H9 (cell line): ENCODE results near the gene FCER1G. TPM values are rescaled to one million over a fixed set of nuclear protein-coding genes. Genes with fewer than 3 reads are reported as not detected.

Experiments used
- DNase-seq: peaks from one replicate; pipeline ENCODE4 v3.0.0-alpha.2; 2017
- H2AFZ ChIP-seq: one replicate; pipeline ENCODE4 v1.6.1; 2013; ENCODE audit warnings: mild to moderate bottlenecking, low read length, control low read depth, moderate library complexity
- H2AK5ac ChIP-seq: 2 replicates; pipeline ENCODE4 v1.6.1; 2013; ENCODE audit warnings: low read length, control low read depth, mixed read lengths; ENCODE audit not compliant: insufficient read length
- H2BK120ac ChIP-seq: one replicate; pipeline ENCODE4 v1.6.1; 2013; ENCODE audit warnings: low read depth, mild to moderate bottlenecking, low read length, control low read depth, inconsistent platforms; ENCODE audit not compliant: poor library complexity, severe bottlenecking
- H2BK12ac ChIP-seq: 2 replicates; pipeline ENCODE4 v1.6.1; 2013; ENCODE audit warnings: low read length, control low read depth, mixed read lengths, low read depth; ENCODE audit not compliant: insufficient read length
- H2BK15ac ChIP-seq: 2 replicates; pipeline ENCODE4 v1.6.1; 2013; ENCODE audit warnings: low read depth, low read length, control low read depth
- H2BK20ac ChIP-seq: one replicate; pipeline ENCODE4 v1.6.1; 2013; ENCODE audit warnings: low read depth, mild to moderate bottlenecking, low read length, control low read depth, inconsistent platforms; ENCODE audit not compliant: poor library complexity, severe bottlenecking
- H2BK5ac ChIP-seq: 2 replicates; pipeline ENCODE4 v1.6.1; 2013; ENCODE audit warnings: low read length, control low read depth, mixed read lengths; ENCODE audit not compliant: insufficient read length
- H3K14ac ChIP-seq: 2 replicates; pipeline ENCODE4 v1.6.1; 2013; ENCODE audit warnings: low read length, control low read depth; ENCODE audit not compliant: insufficient read depth
- H3K18ac ChIP-seq: 2 replicates; pipeline ENCODE4 v1.6.1; 2013; ENCODE audit warnings: low read depth, mild to moderate bottlenecking, mixed read lengths, low read length, control low read depth; ENCODE audit not compliant: insufficient read length
- H3K23ac ChIP-seq: 2 replicates; pipeline ENCODE4 v1.6.1; 2013; ENCODE audit warnings: low read length, control low read depth, mixed read lengths, low read depth; ENCODE audit not compliant: insufficient read length
- H3K23me2 ChIP-seq: 2 replicates; pipeline ENCODE4 v1.6.1; 2013; ENCODE audit warnings: low read depth, mild to moderate bottlenecking, mixed read lengths, low read length, control low read depth; ENCODE audit not compliant: insufficient read length, poor library complexity, severe bottlenecking
- H3K27ac ChIP-seq: 2 replicates; pipeline ENCODE4 v1.5.1; 2013; ENCODE audit warnings: low read length, control low read depth, mixed read lengths, low read depth; ENCODE audit not compliant: insufficient read length
- H3K27me3 ChIP-seq: 2 replicates; pipeline ENCODE4 v1.6.1; 2013; ENCODE audit warnings: low read length, control low read depth, inconsistent platforms; ENCODE audit not compliant: insufficient read depth
- H3K4ac ChIP-seq: 2 replicates; pipeline ENCODE4 v1.6.1; 2013; ENCODE audit warnings: low read depth, mild to moderate bottlenecking, control low read depth, inconsistent platforms, low read length, moderate library complexity
- H3K4me1 ChIP-seq: 2 replicates; pipeline ENCODE4 v1.6.1; 2013; ENCODE audit warnings: low read length, control low read depth, inconsistent platforms; ENCODE audit not compliant: insufficient read depth
- H3K4me2 ChIP-seq: 2 replicates; pipeline ENCODE4 v1.6.1; 2013; ENCODE audit warnings: low read length, control low read depth, mixed read lengths; ENCODE audit not compliant: insufficient read length, insufficient read depth
- H3K56ac ChIP-seq: 2 replicates; pipeline ENCODE4 v1.6.1; 2013; ENCODE audit warnings: low read depth, mild to moderate bottlenecking, mixed read lengths, low read length, control low read depth; ENCODE audit not compliant: insufficient read length
- H3K79me1 ChIP-seq: 2 replicates; pipeline ENCODE4 v1.6.1; 2013; ENCODE audit warnings: low read depth, mild to moderate bottlenecking, moderate library complexity, low read length, control low read depth, inconsistent platforms; ENCODE audit not compliant: insufficient read depth, poor library complexity, severe bottlenecking
- H3K79me2 ChIP-seq: 2 replicates; pipeline ENCODE4 v1.6.1; 2013; ENCODE audit warnings: low read length, control low read depth, inconsistent platforms; ENCODE audit not compliant: insufficient read depth
- H3K9ac ChIP-seq: 2 replicates; pipeline ENCODE4 v1.6.1; 2013; ENCODE audit warnings: low read length, control low read depth, mixed read lengths; ENCODE audit not compliant: insufficient read length; ENCODE audit errors: extremely low read depth
- H3K9me3 ChIP-seq: one replicate; pipeline ENCODE4 v1.6.1; 2013; ENCODE audit warnings: low read depth, low read length, inconsistent platforms; ENCODE audit not compliant: control insufficient read depth
- H3T11ph ChIP-seq: one replicate; pipeline ENCODE4 v1.6.1; 2013; ENCODE audit warnings: mild to moderate bottlenecking, low read length, control low read depth, inconsistent platforms
- H4K20me1 ChIP-seq: one replicate; pipeline ENCODE4 v1.6.1; 2013; ENCODE audit not compliant: control insufficient read depth, insufficient read length, insufficient read depth
- H4K5ac ChIP-seq: 2 replicates; pipeline ENCODE4 v1.6.1; 2013; ENCODE audit warnings: low read depth, mild to moderate bottlenecking, mixed read lengths, low read length, control low read depth; ENCODE audit not compliant: insufficient read length
- H4K8ac ChIP-seq: replicated peaks from 2 replicates; pipeline ENCODE4 v1.6.1; 2013; ENCODE audit warnings: low read length, control low read depth, mixed read lengths, low read depth; ENCODE audit not compliant: insufficient read length
- H4K91ac ChIP-seq: 2 replicates; pipeline ENCODE4 v1.6.1; 2013; ENCODE audit warnings: low read depth, mild to moderate bottlenecking, moderate library complexity, mixed read lengths, low read length, control low read depth; ENCODE audit not compliant: insufficient read length
- H3K27ac Mint-ChIP-seq, 3 experiments: 2 replicates in 2 of 3; 3 replicates in 1 of 3; pipeline ENCODE4 v1.8.0; 2020 to 2021; ENCODE audit warnings: mixed read lengths in 3 of 3, mild to moderate bottlenecking in 1 of 3, moderate library complexity in 1 of 3
- H3K27me3 Mint-ChIP-seq: 2 replicates; pipeline ENCODE4 v1.8.0; 2021; ENCODE audit warnings: low read depth, mild to moderate bottlenecking, moderate library complexity, mixed read lengths
- H3K36me3 Mint-ChIP-seq, 3 experiments: 2 replicates in 2 of 3; 3 replicates in 1 of 3; pipeline ENCODE4 v1.8.0; 2020 to 2021; ENCODE audit warnings: low read depth in 3 of 3, mixed read lengths in 3 of 3; ENCODE audit not compliant: insufficient read depth in 1 of 3
- H3K4me1 Mint-ChIP-seq, 2 experiments: 2 replicates each; pipeline ENCODE4 v1.8.0; 2020; ENCODE audit warnings: mixed read lengths in 2 of 2
- H3K4me3 Mint-ChIP-seq, 2 experiments: 2 replicates in 1 of 2; 3 replicates in 1 of 2; pipeline ENCODE4 v1.8.0; 2020 to 2021; ENCODE audit warnings: mild to moderate bottlenecking in 2 of 2, mixed read lengths in 2 of 2, moderate library complexity in 1 of 2
- H3K9me3 Mint-ChIP-seq, 2 experiments: 2 replicates in 1 of 2; 3 replicates in 1 of 2; pipeline ENCODE4 v1.8.0; 2020; ENCODE audit warnings: mild to moderate bottlenecking in 2 of 2, mixed read lengths in 2 of 2, moderate library complexity in 1 of 2
- WGBS: extraction: QIAGEN DNeasy Blood & Tissue Kit; methylation state at CpG from one replicate; pipeline ENCODE4 v1.1.7; 2013; ENCODE audit warnings: missing lambda C conversion rate, low lambda C conversion rate, mixed read lengths; ENCODE audit not compliant: insufficient read length; ENCODE audit errors: extremely low coverage; 5-methylcytosine and 5-hydroxymethylcytosine counted together
- total RNA-seq: library from RNA; stranded (reverse); gene quantifications from 2 replicates; pipeline ENCODE4 v1.2.1, GENCODE V29; 2021
- TF ChIP-seq, protein P1 (sequence below): fragments of 200-600 bp; sonication (generic); conservative IDR thresholded peaks from 3 replicates; pipeline ENCODE4 v1.8.0; 2021; ENCODE audit warnings: antibody characterized with exemption, mild to moderate bottlenecking

Gene FCER1G
- total RNA-seq, 1 experiment from 2014 or later = 0.90 TPM

DNA sequence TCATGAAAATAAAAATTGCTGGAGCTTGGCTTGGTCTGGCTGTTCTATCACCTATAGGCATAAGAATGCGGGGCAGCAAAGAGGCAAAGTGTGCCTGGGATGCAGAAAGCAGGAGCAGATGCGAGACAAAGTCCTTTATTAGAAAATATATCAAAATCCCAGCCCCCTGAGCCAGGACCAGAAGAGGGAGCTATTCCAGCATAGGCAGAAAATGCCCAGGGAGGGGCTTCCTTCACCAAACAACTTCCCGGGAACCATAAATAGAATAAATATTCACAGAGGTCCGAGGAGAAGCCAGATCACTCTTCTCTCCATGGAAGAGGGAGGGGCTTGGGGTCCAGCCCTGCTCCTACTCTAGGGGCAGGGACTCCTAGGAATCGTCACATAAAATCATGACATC is 43.9 kb upstream of the FCER1G start:
- Histone ChIP-seq H3K18ac (no peak overlapping the region), H3K27me3 (no peaks in the 10 kb centered on the region), H2AK5ac (no peak overlapping the region), H3K23me2 (peaks cover 5% of the 10 kb centered on the region), H3K4ac (no peak overlapping the region), H3K79me1 (no peaks in the 10 kb centered on the region), H2BK12ac (no peak overlapping the region), H3K23ac (no peak overlapping the region), H3K9ac (no peak overlapping the region), H3K4me2 (no peak overlapping the region), H3K56ac (no peak overlapping the region), H3K9me3 (no peaks in the 10 kb centered on the region), H3T11ph (no peak overlapping the region), H2BK5ac (no peak overlapping the region), H4K20me1 (no peaks in the 10 kb centered on the region), H3K14ac (no peak overlapping the region), H3K4me1 (no peaks in the 10 kb centered on the region), H4K8ac (no peak overlapping the region), H3K27ac (no peak overlapping the region), H2AFZ (no peak overlapping the region), H3K79me2 (no peaks in the 10 kb centered on the region), H4K5ac (no peak overlapping the region), H2BK15ac (no peak overlapping the region), H2BK120ac (no peak overlapping the region), H4K91ac (no peak overlapping the region), H2BK20ac (no peak overlapping the region)
- no peak for DNase-seq
- TF ChIP-seq, protein P1, sequence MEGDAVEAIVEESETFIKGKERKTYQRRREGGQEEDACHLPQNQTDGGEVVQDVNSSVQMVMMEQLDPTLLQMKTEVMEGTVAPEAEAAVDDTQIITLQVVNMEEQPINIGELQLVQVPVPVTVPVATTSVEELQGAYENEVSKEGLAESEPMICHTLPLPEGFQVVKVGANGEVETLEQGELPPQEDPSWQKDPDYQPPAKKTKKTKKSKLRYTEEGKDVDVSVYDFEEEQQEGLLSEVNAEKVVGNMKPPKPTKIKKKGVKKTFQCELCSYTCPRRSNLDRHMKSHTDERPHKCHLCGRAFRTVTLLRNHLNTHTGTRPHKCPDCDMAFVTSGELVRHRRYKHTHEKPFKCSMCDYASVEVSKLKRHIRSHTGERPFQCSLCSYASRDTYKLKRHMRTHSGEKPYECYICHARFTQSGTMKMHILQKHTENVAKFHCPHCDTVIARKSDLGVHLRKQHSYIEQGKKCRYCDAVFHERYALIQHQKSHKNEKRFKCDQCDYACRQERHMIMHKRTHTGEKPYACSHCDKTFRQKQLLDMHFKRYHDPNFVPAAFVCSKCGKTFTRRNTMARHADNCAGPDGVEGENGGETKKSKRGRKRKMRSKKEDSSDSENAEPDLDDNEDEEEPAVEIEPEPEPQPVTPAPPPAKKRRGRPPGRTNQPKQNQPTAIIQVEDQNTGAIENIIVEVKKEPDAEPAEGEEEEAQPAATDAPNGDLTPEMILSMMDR = peak; percentile 49; the same call in 2 of the 3 replicates
- Mint-ChIP-seq H3K27ac (peak overlapping the region in 1 of 3 experiments; percentile 74; a peak in 2 of 7 replicates), H3K4me1 (peaks cover 11 to 18% of the 10 kb centered on the region in 2 experiments), H3K36me3 (peaks cover 25 to 70% (median 69%) of the 10 kb centered on the region in 3 experiments; a peak in 6 of 7 replicates), H3K27me3 (no peaks in the 10 kb centered on the region; the same call in 1 of the 2 replicates), H3K4me3 (no peak overlapping the region), H3K9me3 (no peaks in the 10 kb centered on the region)
- WGBS = no CpG with 5 or more reads among the region's 5 CpGs
